K562 (cell line): ENCODE data around the gene SLC6A6. TPM values are rescaled to one million over a fixed set of nuclear protein-coding genes. Genes with fewer than 3 reads are reported as not detected.

Source experiments
- CREB1 ChIP-seq, 2 experiments: sonication (generic) in 1 of 2; formaldehyde crosslinking in 1 of 2; IDR thresholded peaks; 2 replicates each; pipeline versions ENCODE4 v1.6.1 to v1.8.0; 2012 to 2022; ENCODE audit warnings: inconsistent platforms in 1 of 2, mild to moderate bottlenecking in 1 of 2, missing genetic modification reagents in 1 of 2, moderate library complexity in 1 of 2
- FOXJ2 ChIP-seq: fragments of 200-800 bp; sonication (Bioruptor generic); IDR thresholded peaks from 2 replicates; pipeline ENCODE4 v1.6.1; 2016; ENCODE audit warnings: missing genetic modification characterization, missing compliant biosample characterization
- HMBOX1 ChIP-seq: sonication (generic); IDR thresholded peaks from 2 replicates; pipeline ENCODE4 v1.6.1; 2016
- KDM1A ChIP-seq, 2 experiments: fragments of 450-650 bp; IDR thresholded peaks; 2 replicates each; pipeline ENCODE4 v1.6.1; 2016; ENCODE audit warnings: mild to moderate bottlenecking in 2 of 2
- MCM2 ChIP-seq: fragments of 450-650 bp; IDR thresholded peaks from 2 replicates; pipeline ENCODE4 v1.6.1; 2017; ENCODE audit warnings: low read depth, mild to moderate bottlenecking
- MXI1 ChIP-seq: IDR thresholded peaks from 2 replicates; pipeline ENCODE4 v1.6.1; 2011; ENCODE audit warnings: low read depth, mild to moderate bottlenecking, improper control_type of control experiment, low read length
- PHB ChIP-seq: fragments of 250-450 bp; sonication (Bioruptor Pico); IDR thresholded peaks from 2 replicates; pipeline ENCODE4 v1.5.0; 2021
- PKNOX1 ChIP-seq: fragments of 450-650 bp; IDR thresholded peaks from 2 replicates; pipeline ENCODE4 v1.6.1; 2016
- POLR2AphosphoS2 ChIP-seq: IDR thresholded peaks from 2 replicates; pipeline ENCODE4 v1.6.1; 2012; ENCODE audit warnings: low read length, improper control_type of control experiment
- POLR2H ChIP-seq: IDR thresholded peaks from 2 replicates; pipeline ENCODE4 v1.6.1; 2016; ENCODE audit warnings: missing genetic modification characterization, low read depth, mild to moderate bottlenecking, control low read depth, missing compliant biosample characterization, moderate library complexity
- RB1 ChIP-seq: fragments of 450-650 bp; IDR thresholded peaks from 2 replicates; pipeline ENCODE4 v1.6.1; 2017; ENCODE audit warnings: low read depth, mild to moderate bottlenecking
- SIN3A ChIP-seq, 2 experiments: fragments of 150-350 bp in 1 of 2; IDR thresholded peaks; 2 replicates each; pipeline ENCODE4 v1.6.1; 2011 to 2016; ENCODE audit warnings: borderline replicate concordance in 2 of 2, low read depth in 2 of 2, low read length in 2 of 2, mild to moderate bottlenecking in 2 of 2, moderate library complexity in 2 of 2; ENCODE audit not compliant: control insufficient read depth in 1 of 2
- SMAD1 ChIP-seq: fragments of 150-350 bp; IDR thresholded peaks from 2 replicates; pipeline ENCODE4 v1.6.1; 2014; ENCODE audit warnings: low read length, low read depth; ENCODE audit not compliant: partially characterized antibody
- SMAD4 ChIP-seq: fragments of 250-450 bp; sonication (Bioruptor Pico); conservative IDR thresholded peaks from 2 replicates; pipeline ENCODE4 v1.8.0; 2021; ENCODE audit warnings: inconsistent platforms, mild to moderate bottlenecking, moderate library complexity
- SNIP1 ChIP-seq: fragments of 450-650 bp; IDR thresholded peaks from 2 replicates; pipeline ENCODE4 v1.7.1; 2017; ENCODE audit warnings: low read depth, mild to moderate bottlenecking
- SNRNP70 ChIP-seq: fragments of 200-400 bp; formaldehyde crosslinking; optimal IDR thresholded peaks from 2 replicates; pipeline ENCODE3; 2017; ENCODE audit warnings: low read depth, low read length
- SRSF1 ChIP-seq: fragments of 200-400 bp; formaldehyde crosslinking; IDR thresholded peaks from 2 replicates; pipeline ENCODE4 v1.6.1; 2017; ENCODE audit warnings: mild to moderate bottlenecking, low read depth, low read length, moderate library complexity
- SUPT5H ChIP-seq: fragments of 450-650 bp; IDR thresholded peaks from 2 replicates; pipeline ENCODE4 v1.6.1; 2016
- TCFL5 ChIP-seq: fragments of 250-450 bp; sonication (Bioruptor Pico); conservative IDR thresholded peaks from 2 replicates; pipeline ENCODE4 v1.6.1; 2021; ENCODE audit warnings: mild to moderate bottlenecking, moderate library complexity, matching md5 sums
- TOE1 ChIP-seq, 2 experiments: fragments of 450-650 bp in 1 of 2; sonication (generic) in 1 of 2; formaldehyde crosslinking in 1 of 2; IDR thresholded peaks; 2 replicates each; pipeline versions ENCODE4 v1.7.1 to v1.8.0; 2016 to 2022; ENCODE audit warnings: borderline replicate concordance in 2 of 2, mild to moderate bottlenecking in 2 of 2, antibody characterized with exemption in 1 of 2, inconsistent platforms in 1 of 2, low read depth in 1 of 2, missing genetic modification reagents in 1 of 2, moderate library complexity in 1 of 2
- XRCC5 ChIP-seq: fragments of 200-400 bp; formaldehyde crosslinking; IDR thresholded peaks from 2 replicates; pipeline ENCODE4 v1.6.1; 2017; ENCODE audit warnings: low read depth, mild to moderate bottlenecking, low read length
- ZEB2 ChIP-seq: fragments of 450-650 bp; IDR thresholded peaks from 2 replicates; pipeline ENCODE4 v1.6.1; 2016
- ZFP36 ChIP-seq: fragments of 150-350 bp; IDR thresholded peaks from 2 replicates; pipeline ENCODE4 v1.6.1; 2018; ENCODE audit warnings: low read length, low read depth; ENCODE audit not compliant: partially characterized antibody
- ZFPM2 ChIP-seq: fragments of 250-450 bp; sonication (Bioruptor Pico); IDR thresholded peaks from 2 replicates; pipeline ENCODE4 v1.5.1; 2022; ENCODE audit warnings: mild to moderate bottlenecking
- ZKSCAN1 ChIP-seq: fragments of 150-350 bp; IDR thresholded peaks from 2 replicates; pipeline ENCODE4 v1.6.1; 2016; ENCODE audit warnings: low read depth, low read length
- ZNF431 ChIP-seq: sonication (generic); formaldehyde crosslinking; IDR thresholded peaks from 2 replicates; pipeline ENCODE4 v1.8.0; 2022; ENCODE audit warnings: mild to moderate bottlenecking, missing genetic modification reagents
- ZNF668 ChIP-seq: fragments of 250-450 bp; sonication (Bioruptor Pico); IDR thresholded peaks from 2 replicates; pipeline ENCODE4 v1.8.0; 2022; ENCODE audit warnings: mild to moderate bottlenecking, inconsistent platforms
- polyA plus RNA-seq, 8 experiments: library from polyadenylated mRNA; depleted of rRNA in 4 of 8; stranded (reverse) in 5 of 8; unstranded in 3 of 8; fragments of >200 nt; fragmentation: Nextera tagmentation in 2 of 8; fragmentation: Illumina TruSeq in 1 of 8; extraction: Ambion mirVana in 2 of 8; extraction: Trizol in 1 of 8; gene quantifications; 2 replicates each; pipeline versions ENCODE4 v1.2.1 to v1.2.3, GENCODE V29; 2011 to 2014; ENCODE audit warnings: inconsistent platforms in 1 of 8, missing spikeins in 1 of 8
- total RNA-seq, 7 experiments: library from RNA; depleted of rRNA in 6 of 7; stranded (reverse); fragments of >200 nt in 6 of 7; fragmentation: Illumina TruSeq in 2 of 7; extraction: Trizol in 2 of 7; gene quantifications; 2 replicates each; pipeline versions ENCODE4 v1.2.1 to v1.2.3, GENCODE V29; 2011 to 2021; ENCODE audit warnings: low replicate concordance in 1 of 7
- TF ChIP-seq, protein P1 (sequence below): fragments of 450-650 bp; formaldehyde crosslinking; IDR thresholded peaks from 2 replicates; pipeline ENCODE4 v1.4.0; 2020; ENCODE audit warnings: mild to moderate bottlenecking, moderate library complexity

Gene SLC6A6
- total and polyA plus RNA-seq, 9 of the 15 experiments (the other 6 are each of a cell fraction or from before 2014, with no cell fraction given): 12.3 to 203 (median 93.2) TPM

DNA sequence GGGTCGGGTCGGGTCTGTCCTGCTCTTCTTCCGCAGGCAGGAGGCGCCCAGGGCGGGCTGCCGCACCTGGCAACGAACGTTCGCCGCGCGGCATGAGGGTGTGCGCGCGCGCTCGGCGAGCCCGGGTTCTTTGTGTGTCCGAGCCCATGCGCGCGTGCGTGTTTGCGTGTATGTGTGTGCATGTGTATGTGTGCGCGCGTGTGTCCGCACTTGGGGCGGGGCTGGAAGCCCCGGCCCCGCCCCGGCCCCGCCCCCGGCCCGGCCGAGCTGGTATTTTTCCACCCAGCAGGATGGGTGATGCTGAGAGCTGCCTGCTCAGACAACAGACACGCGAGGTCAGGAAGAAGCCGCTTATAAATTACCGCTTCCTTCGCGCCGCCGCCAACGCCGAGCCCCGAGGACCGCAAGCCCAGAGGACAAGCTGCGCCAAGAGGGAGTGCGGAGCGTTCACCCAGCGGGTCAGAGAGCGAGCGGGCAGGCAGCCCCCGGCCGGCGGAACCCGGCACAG, at the start of gene SLC6A6 (continued):
- TF ChIP-seq ZNF668 (CRISPR knock-in tag) (peak; percentile 48; the same call in 1 of the 2 replicates), CREB1 (IDR thresholded peaks at IDR 0.05) (peak; percentile 48), CREB1 (CRISPR knock-in tag; IDR thresholded peaks at IDR 0.05) (no peak), SUPT5H (peak; percentile 75), SIN3A (IDR thresholded peaks at IDR 0.05; ENCODE audit: borderline replicate concordance in 2 of 2, control insufficient read depth in 1 of 2, low read depth in 2 of 2, low read length in 2 of 2) (peak in 1 of 2 experiments; percentile 49; a peak in 1 of 4 replicates), ZFP36 (peak; percentile 1), XRCC5 (no peak), RB1 (peak; percentile 69), HMBOX1 (no peak), TCFL5 (CRISPR knock-in tag) (no peak), SRSF1 (no peak), FOXJ2 (tag) (peak; percentile 80), ZNF431 (CRISPR knock-in tag) (no peak), ZKSCAN1 (peak; percentile 54; the same call in 1 of the 2 replicates), POLR2AphosphoS2 (no peak), ZFPM2 (CRISPR knock-in tag) (no peak), MCM2 (no peak), KDM1A (IDR thresholded peaks at IDR 0.05) (no peak), TOE1 (IDR thresholded peaks at IDR 0.05; ENCODE audit: borderline replicate concordance) (no peak), TOE1 (CRISPR knock-in tag; IDR thresholded peaks at IDR 0.05; ENCODE audit: borderline replicate concordance, low read depth) (no peak), POLR2H (tag) (no peak), PHB (0 out of 2 replicates have a peak, but pooled peaks have one; percentile 24), SMAD1 (no peak), ZEB2 (peak; percentile 73; the same call in 1 of the 2 replicates), MXI1 (no peak), SMAD4 (CRISPR knock-in tag) (peak; percentile 5; the same call in 1 of the 2 replicates), SNRNP70 (no peak), PKNOX1 (0 out of 2 replicates have a peak, but pooled peaks have one; percentile 6), SNIP1 (peak; percentile 95)
- TF ChIP-seq, protein P1, sequence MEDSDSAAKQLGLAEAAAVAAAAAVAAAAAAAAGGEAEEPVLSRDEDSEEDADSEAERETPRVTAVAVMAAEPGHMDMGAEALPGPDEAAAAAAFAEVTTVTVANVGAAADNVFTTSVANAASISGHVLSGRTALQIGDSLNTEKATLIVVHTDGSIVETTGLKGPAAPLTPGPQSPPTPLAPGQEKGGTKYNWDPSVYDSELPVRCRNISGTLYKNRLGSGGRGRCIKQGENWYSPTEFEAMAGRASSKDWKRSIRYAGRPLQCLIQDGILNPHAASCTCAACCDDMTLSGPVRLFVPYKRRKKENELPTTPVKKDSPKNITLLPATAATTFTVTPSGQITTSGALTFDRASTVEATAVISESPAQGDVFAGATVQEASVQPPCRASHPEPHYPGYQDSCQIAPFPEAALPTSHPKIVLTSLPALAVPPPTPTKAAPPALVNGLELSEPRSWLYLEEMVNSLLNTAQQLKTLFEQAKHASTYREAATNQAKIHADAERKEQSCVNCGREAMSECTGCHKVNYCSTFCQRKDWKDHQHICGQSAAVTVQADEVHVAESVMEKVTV: 0 out of 2 replicates have a peak, but pooled peaks have one; percentile 29
